Thymus (tissue), 11 donors: ENCODE data around the gene RGS11. TPM values are rescaled to one million over a fixed set of nuclear protein-coding genes. Genes with fewer than 3 reads are reported as not detected.
A peak's percentile ranks its signal among the peaks of the same experiment; 100 is the strongest.

Source experiments
- DNase-seq, 9 donors: peaks; one replicate each; pipeline ENCODE4 v3.0.0-alpha.2; 2013; ENCODE audit warnings: low spot score in 9 of 9, low read depth in 6 of 9, missing footprints in 1 of 9
- H3K27ac ChIP-seq, 2 donors: one replicate each; pipeline ENCODE4 v1.5.1; 2013; ENCODE audit warnings: control low read depth in 1 of 2, low read depth in 1 of 2, low read length in 1 of 2, mild to moderate bottlenecking in 1 of 2, moderate library complexity in 1 of 2
- H3K27me3 ChIP-seq, 2 donors: one replicate each; pipeline ENCODE4 v1.5.1; 2013; ENCODE audit warnings: low read length in 1 of 2; ENCODE audit not compliant: control insufficient read depth in 2 of 2, insufficient read depth in 1 of 2
- H3K36me3 ChIP-seq, 2 donors: one replicate each; pipeline ENCODE4 v1.5.1; 2013; ENCODE audit warnings: low read length in 1 of 2, mild to moderate bottlenecking in 1 of 2, moderate library complexity in 1 of 2; ENCODE audit not compliant: control insufficient read depth in 2 of 2, insufficient read depth in 2 of 2
- H3K4me1 ChIP-seq, 2 donors: one replicate each; pipeline ENCODE4 v1.5.1; 2013; ENCODE audit warnings: low read length in 2 of 2; ENCODE audit not compliant: control insufficient read depth in 2 of 2, insufficient read depth in 2 of 2
- H3K4me3 ChIP-seq, 2 donors: one replicate each; pipeline ENCODE4 v1.5.1; 2013; ENCODE audit warnings: low read length in 2 of 2, control low read depth in 1 of 2, mild to moderate bottlenecking in 1 of 2
- H3K9me3 ChIP-seq, 2 donors: one replicate each; pipeline ENCODE4 v1.5.1; 2013; ENCODE audit warnings: low read length in 1 of 2, mild to moderate bottlenecking in 1 of 2; ENCODE audit not compliant: control insufficient read depth in 2 of 2, insufficient read depth in 1 of 2
- WGBS: extraction: QIAGEN DNeasy Blood & Tissue Kit; methylation state at CpG from one replicate; pipeline ENCODE4 v1.1.7; 2013; 5-methylcytosine and 5-hydroxymethylcytosine counted together
- polyA plus RNA-seq: library from polyadenylated mRNA; stranded (reverse); fragments of 200-250 nt; gene quantifications from one replicate; pipeline ENCODE4 v1.2.3, GENCODE V29; 2013
- total RNA-seq: library from RNA; stranded (reverse); fragments of 120-200 nt; gene quantifications from one replicate; pipeline ENCODE4 v1.2.4, GENCODE V29; 2013
- donor health status: healthy.

RGS11 gene
- total and polyA plus RNA-seq, 2 donors, result 1.3 TPM; not detected in 1

DNA sequence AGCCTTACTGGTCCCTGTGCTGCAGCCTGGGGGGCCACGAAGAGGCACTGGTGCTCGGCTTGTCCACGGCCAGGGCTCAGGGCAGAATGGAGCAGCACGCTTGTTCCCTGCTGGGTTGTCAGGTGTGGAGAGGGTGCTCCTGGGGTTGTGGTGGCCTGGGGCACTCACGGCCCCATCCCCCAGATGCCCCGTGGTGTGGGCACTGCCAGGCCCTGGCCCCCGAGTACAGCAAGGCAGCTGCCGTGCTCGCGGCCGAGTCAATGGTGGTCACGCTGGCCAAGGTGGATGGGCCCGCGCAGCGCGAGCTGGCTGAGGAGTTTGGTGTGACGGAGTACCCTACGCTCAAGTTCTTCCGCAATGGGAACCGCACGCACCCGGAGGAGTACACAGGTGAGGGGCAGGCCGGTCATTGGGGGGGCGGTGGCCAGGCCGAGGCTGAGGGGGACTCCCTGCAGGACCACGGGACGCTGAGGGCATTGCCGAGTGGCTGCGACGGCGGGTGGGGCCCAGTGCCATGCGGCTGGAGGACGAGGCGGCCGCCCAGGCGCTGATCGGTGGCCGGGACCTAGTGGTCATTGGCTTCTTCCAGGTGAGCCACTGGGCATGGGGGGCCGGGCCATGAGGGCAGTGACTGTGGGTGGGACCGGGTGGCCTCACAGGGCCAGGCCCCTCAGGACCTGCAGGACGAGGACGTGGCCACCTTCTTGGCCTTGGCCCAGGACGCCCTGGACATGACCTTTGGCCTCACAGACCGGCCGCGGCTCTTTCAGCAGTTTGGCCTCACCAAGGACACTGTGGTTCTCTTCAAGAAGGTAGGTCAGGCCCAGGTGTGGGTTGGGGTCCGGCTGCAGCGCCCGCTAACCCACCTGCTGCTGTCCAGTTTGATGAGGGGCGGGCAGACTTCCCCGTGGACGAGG lies 8.7 kb upstream of the RGS11 start:
- no peak overlapping the region for H3K27ac ChIP-seq

DNA sequence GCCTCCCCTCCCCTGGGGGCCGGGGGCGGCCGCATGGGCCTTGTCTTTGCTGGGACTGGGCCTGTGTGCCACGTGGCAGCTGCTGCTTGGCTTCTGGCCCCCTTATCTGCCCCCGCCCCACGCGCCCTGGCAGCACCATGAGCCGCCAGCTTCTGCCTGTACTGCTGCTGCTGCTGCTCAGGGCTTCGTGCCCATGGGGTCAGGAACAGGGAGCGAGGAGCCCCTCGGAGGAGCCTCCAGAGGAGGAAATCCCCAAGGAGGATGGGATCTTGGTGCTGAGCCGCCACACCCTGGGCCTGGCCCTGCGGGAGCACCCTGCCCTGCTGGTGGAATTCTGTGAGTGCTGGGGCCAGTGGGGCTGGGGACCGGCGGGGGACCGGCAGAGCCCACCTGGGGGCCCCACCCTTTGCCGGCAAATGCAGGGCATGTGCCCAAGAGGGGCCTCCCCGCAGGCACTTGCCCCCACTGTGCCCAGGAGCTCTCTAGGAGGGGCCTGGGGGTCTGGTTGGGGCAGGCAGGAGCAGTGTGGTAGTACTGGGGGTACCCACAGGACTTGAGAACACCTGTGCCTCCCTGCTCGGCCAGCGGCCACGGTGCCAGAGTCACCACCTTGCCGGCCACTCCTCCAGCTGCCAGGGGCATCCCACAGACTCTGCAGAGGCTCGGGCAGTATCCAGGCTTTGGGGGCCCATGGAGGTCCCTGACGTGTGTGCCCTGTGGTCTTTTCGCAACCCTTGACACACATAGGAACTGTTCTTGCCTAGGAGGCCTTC lies 7.5 kb upstream of the RGS11 start, which contains the start of gene PDIA2:
PDIA2 (plus strand) TSS at position 132 of the 773 bp plus-strand sequence; CDS start at position 138, 6 bp downstream.
- Histone ChIP-seq H3K27me3 (peaks cover 38 to 49% of the 10 kb centered on the region in 2 donors), H3K36me3 (peaks cover 9 to 19% of the 10 kb centered on the region in 2 donors), H3K4me1 (no peaks in the 10 kb centered on the region), H3K4me3 (no peak within 1 kb of the TSS), H3K9me3 (peaks cover 0 to 21% of the 10 kb centered on the region in 2 donors), H3K27ac (no peak within 1 kb of the TSS)
- 90% methylated on average over 25 of the region's 25 CpGs for WGBS
- no peak for DNase-seq

More for the DNA sequence above, 8.7 kb upstream of the RGS11 start:
- Histone ChIP-seq H3K9me3 (peaks cover 0 to 21% of the 10 kb centered on the region in 2 donors), H3K4me3 (no peak overlapping the region), H3K36me3 (peaks cover 19 to 32% of the 10 kb centered on the region in 2 donors), H3K27me3 (peaks cover 30 to 37% of the 10 kb centered on the region in 2 donors), H3K4me1 (no peaks in the 10 kb centered on the region)
- 94% methylated on average over 52 of the region's 52 CpGs for WGBS
- DNase-seq, result no peak

DNA sequence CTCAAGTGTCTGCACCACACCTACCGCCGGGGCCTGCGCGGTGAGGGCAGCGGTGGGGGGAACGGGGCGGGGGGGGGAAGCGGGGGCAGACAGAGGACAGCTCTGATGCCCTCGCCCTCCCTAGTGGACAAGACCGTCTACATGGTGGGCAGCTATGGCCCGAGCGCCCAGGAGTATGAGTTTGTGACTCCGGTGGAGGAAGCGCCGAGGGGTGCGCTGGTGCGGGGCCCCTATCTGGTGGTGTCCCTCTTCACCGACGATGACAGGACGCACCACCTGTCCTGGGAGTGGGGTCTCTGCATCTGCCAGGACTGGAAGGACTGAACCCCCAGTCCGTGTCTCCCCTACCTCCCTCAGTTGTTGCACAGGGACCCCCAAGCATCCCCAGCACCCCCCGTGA lies 6.7 kb upstream of the RGS11 start:
- WGBS, result 92% methylated on average over 22 of the region's 22 CpGs
- H3K9me3 ChIP-seq, result peaks cover 0 to 19% of the 10 kb centered on the region in 2 donors
- peaks cover 5 to 12% of the 10 kb centered on the region in 2 donors for H3K36me3 ChIP-seq
- no peak overlapping the region for H3K4me3 ChIP-seq
- DNase-seq, result no peak
- no peak overlapping the region for H3K27ac ChIP-seq
- peaks cover 38 to 56% of the 10 kb centered on the region in 2 donors for H3K27me3 ChIP-seq
- H3K4me1 ChIP-seq, result no peaks in the 10 kb centered on the region

DNA sequence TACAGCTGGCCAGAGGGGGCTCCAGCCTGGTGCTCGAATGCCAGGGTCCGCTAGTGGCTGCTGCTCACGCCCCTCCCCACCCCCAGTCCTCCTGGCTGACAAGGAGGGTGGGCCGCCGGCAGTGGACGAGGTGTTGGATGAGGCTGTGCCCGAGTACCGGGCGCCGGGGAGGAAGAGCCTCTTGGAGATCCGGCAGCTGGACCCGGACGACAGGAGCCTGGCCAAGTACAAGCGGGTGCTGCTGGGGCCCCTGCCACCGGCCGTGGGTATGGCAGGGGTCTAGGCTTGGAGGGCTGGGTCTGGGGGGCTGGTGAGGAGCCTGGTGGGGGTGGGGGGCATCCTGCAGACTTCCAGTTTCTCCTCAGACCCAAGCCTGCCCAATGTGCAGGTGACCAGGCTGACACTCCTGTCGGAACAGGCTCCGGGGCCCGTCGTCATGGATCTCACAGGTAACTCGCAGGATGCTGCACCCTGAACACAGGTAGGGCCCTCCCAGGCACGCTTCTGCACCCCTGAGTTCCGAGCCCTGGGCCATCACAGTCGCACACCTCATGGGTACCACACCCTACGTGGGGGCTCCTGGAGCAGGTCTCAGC lies 6.0 kb upstream of the RGS11 start:
- H3K4me1 ChIP-seq, result no peaks in the 10 kb centered on the region
- H3K9me3 ChIP-seq, result peaks cover 0 to 13% of the 10 kb centered on the region in 2 donors
- H3K27me3 ChIP-seq, result peaks cover 38 to 64% of the 10 kb centered on the region in 2 donors
- H3K4me3 ChIP-seq, result no peak overlapping the region
- DNase-seq, result no peak
- H3K27ac ChIP-seq, result no peak overlapping the region
- peaks cover 3 to 5% of the 10 kb centered on the region in 2 donors for H3K36me3 ChIP-seq
- WGBS, result 78% methylated on average over 25 of the region's 25 CpGs

DNA sequence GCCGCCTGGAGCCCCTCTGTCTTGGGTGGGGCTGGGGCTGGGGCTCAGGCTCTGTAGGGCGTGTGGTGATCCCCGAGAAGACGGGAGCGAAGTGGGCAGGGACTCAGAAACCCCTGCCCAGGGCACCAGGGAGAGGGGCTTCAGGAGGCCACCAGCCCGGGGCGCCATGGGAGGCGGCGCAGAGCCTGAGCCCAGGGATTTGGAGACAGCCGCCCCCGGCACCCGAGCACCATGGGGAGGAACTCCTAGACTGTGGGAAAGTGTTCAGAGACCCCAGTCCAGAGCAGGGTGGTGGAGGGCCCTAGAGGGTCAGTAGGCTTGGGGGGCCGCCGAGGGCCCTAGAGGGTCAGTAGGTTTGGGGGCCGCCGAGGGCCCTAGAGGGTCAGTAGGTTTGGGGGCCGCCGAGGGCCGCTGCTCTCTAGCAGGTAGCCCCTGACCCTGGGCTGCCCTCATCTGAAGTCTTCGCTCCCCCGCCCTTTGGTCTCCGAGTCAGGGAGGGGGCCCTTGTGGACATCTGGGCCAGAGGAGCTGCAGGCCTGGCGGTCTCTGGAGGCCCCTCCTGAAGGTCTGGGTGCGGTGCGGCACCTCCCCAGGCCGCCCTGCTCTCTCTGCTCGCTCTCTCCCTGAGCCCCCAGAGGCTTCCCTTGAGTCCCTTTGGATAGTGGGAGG lies 5.4 kb upstream of the RGS11 start:
- Histone ChIP-seq H3K9me3 (peaks cover 0 to 7% of the 10 kb centered on the region in 2 donors), H3K4me3 (no peak overlapping the region), H3K27me3 (peaks cover 45 to 70% of the 10 kb centered on the region in 2 donors), H3K27ac (no peak overlapping the region), H3K4me1 (no peaks in the 10 kb centered on the region), H3K36me3 (no peaks in the 10 kb centered on the region)
- DNase-seq, result no peak
- 55% methylated on average over 27 of the region's 27 CpGs for WGBS

DNA sequence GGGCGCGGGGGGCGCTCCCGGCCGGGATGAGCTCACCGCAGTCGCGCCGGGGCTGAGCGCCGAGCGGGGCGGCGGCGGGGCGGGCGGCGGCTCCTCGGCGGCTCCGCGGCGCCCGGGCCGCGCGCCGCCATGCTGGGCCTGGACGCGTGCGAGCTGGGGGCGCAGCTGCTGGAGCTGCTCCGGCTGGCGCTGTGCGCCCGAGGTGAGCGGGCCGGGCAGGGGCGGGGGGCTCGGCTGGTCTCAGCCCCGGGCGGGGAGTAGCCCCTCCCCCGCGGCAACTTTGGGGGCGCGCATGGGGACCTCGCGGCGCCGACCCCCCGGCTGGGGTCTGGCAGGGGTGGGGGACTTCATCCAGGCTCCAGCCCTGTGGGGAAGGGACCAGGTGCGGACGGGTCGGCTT lies 4.8 kb upstream of the RGS11 start, which contains the start of gene ARHGDIG:
ARHGDIG (plus strand) TSS at position 40 of the 400 bp plus-strand sequence; CDS start at position 130, 90 bp downstream.
- Histone ChIP-seq H3K4me1 (no peaks in the 10 kb centered on the region), H3K4me3 (peak within 1 kb of the TSS in 1 of 2 donors; percentile 18), H3K27me3 (peaks cover 51 to 74% of the 10 kb centered on the region in 2 donors), H3K27ac (no peak within 1 kb of the TSS), H3K36me3 (no peaks in the 10 kb centered on the region), H3K9me3 (peaks cover 0 to 7% of the 10 kb centered on the region in 2 donors)
- no peak for DNase-seq
- 2% methylated on average over 54 of the region's 54 CpGs for WGBS

DNA sequence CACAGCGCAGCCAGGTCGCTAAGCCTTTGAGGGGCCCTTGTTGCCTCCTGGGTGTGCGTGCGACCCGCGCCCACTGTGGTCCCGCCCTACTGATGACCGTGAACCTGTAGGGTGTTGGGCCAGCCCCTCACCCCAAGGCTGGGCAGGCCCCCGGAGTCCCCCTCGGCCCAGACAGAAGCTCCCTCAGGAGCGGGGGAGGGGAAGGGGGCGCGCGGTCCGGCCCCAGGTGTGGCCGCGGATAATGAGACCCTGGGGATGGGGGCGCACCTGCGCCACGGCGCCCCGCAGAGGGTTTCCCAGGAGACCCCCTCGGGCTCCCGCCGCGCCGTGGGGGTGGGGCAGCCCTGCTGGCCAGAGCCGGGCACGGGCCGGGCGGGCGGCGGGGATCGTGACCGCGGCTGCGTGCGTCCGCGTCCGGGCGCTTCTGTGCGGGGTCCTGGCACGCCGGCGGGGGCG lies 4.3 kb upstream of the RGS11 start:
- H3K36me3 ChIP-seq, result no peaks in the 10 kb centered on the region
- peaks cover 0 to 2% of the 10 kb centered on the region in 2 donors for H3K4me1 ChIP-seq
- H3K4me3 ChIP-seq, result no peak overlapping the region
- H3K27me3 ChIP-seq, result peaks cover 54 to 78% of the 10 kb centered on the region in 2 donors
- no peak for DNase-seq
- H3K27ac ChIP-seq, result no peak overlapping the region
- 12% methylated on average over 47 of the region's 47 CpGs for WGBS
- H3K9me3 ChIP-seq, result peaks cover 0 to 9% of the 10 kb centered on the region in 2 donors

DNA sequence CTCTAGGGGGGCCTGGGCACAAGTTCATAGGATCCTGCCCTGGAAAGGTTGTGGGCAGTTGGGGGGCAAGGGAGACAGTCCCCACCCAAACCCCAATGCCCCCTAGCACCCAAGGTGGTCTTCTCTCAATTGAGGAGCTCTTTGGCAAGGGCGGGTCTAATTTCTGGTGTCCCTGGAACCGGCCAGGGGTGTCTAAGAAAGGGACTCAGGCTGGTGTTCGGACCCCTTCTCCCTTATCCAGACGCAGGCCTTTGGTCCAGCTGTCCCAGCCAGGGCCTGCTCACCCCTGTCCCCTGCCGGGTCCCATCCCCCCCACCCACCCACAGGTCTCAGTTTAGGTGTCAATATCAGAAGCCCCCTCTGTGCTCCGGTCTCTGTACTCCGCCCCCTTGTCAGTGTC lies 3.8 kb upstream of the RGS11 start:
- no peak for DNase-seq
- Histone ChIP-seq H3K27me3 (peaks cover 59 to 83% of the 10 kb centered on the region in 2 donors), H3K36me3 (no peaks in the 10 kb centered on the region), H3K27ac (no peak overlapping the region), H3K9me3 (peaks cover 0 to 4% of the 10 kb centered on the region in 2 donors), H3K4me1 (peaks cover 0 to 2% of the 10 kb centered on the region in 2 donors), H3K4me3 (no peak overlapping the region)
- WGBS, result 81% methylated on average over 7 of the region's 7 CpGs
